Left forelimb (tissue), 1 donor: ENCODE measurements around the gene SIX2.

Experiments
- DNase-seq: peaks from one replicate; pipeline ENCODE4 v3.0.0-alpha.2; 2018; ENCODE audit warnings: low spot score

SIX2 gene

GRCh38 chr2:45001869-45002385 is 7.3 kb downstream of the SIX2 start:
- DNase-seq, result no peak

- no peak for DNase-seq
Observed at GRCh38 chr2:45000921-45001868, 8.1 kb downstream of the SIX2 start.

- no peak for DNase-seq
Observed at GRCh38 chr2:45000341-45000901, 8.8 kb downstream of the SIX2 start.

DNA sequence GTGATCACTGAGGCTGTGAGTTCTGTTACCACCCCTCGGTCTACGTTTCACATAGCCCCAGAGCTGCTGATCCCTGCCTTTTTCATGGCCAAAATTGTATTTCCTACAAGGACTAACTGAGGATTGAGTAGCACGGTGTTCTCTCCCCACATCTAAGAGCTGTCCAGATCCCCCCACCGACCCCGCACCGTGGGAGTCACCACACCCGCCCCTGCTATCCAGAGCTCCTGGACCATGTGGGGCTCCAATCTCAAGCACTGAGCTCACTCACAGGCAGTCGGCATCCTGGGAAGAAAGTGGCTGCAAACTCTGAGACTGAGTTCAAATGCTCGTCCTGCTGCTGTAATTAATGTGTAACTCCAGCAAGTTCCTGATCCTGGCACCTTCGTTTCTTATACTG is 9.7 kb downstream of the SIX2 start:
- DNase-seq, result no peak

- no peak for DNase-seq
Observed at GRCh38 chr2:44997963-44998362, 11.3 kb downstream of the SIX2 start.

DNA sequence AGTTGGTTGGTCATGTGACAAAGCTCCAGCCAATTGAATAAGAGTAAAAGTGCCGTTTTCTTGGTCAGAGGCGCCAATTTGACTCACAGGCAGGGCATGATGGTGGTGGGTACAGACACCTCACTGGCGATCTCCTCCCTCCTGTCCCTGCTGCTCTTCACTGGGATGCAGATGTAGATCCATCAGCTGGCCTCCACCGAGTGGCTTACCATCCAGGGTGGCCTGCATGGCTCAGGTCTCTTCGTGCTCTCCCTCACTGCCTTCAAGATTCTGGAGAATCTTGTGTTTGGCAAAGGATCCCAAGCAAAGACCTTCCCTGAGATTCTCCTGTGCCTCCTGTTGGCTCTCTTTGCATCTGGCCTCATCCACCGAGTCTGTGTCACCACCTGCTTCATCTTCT is 12.9 kb downstream of the SIX2 start:
- no peak for DNase-seq

GRCh38 chr2:44994377-44994776 is 14.9 kb downstream of the SIX2 start:
- DNase-seq, result no peak

- DNase-seq, result no peak
Observed at GRCh38 chr2:44989176-44989575, 20.1 kb downstream of the SIX2 start.

- DNase-seq, result no peak
Observed at GRCh38 chr2:44983836-44984604, 25.2 kb downstream of the SIX2 start.

GRCh38 chr2:44981714-44982108 is 27.5 kb downstream of the SIX2 start:
- peak; percentile 81 for DNase-seq

- peak; percentile 50 for DNase-seq
Observed at GRCh38 chr2:44980751-44981713, 28.2 kb downstream of the SIX2 start.

DNA sequence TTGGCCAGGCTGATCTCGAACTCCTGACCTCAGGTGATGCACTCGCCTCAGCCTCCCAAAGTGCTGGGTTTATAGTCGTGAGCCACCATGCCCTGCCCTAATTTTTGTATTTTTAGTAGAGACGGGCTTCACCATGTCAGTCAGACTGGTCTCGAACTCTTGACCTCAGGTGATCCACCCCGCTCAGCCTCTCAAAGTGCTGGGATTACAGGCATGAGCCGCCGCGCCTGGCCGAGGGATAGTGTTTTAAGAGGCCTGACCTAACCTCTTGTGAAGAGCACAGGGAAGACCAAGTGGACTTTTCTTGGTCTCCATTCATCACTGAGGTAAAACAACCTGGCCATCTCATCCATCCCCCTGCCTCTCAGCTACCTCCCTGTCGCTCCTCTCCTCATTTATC is 29.7 kb downstream of the SIX2 start:
- DNase-seq, result peak; percentile 42

- no peak for DNase-seq
Observed at GRCh38 chr2:44975571-44976450, 33.4 kb downstream of the SIX2 start.

GRCh38 chr2:44974064-44974715 is 35.1 kb downstream of the SIX2 start:
- no peak for DNase-seq

- peak; percentile 31 for DNase-seq
Observed at GRCh38 chr2:44972771-44973535, 36.3 kb downstream of the SIX2 start.

DNA sequence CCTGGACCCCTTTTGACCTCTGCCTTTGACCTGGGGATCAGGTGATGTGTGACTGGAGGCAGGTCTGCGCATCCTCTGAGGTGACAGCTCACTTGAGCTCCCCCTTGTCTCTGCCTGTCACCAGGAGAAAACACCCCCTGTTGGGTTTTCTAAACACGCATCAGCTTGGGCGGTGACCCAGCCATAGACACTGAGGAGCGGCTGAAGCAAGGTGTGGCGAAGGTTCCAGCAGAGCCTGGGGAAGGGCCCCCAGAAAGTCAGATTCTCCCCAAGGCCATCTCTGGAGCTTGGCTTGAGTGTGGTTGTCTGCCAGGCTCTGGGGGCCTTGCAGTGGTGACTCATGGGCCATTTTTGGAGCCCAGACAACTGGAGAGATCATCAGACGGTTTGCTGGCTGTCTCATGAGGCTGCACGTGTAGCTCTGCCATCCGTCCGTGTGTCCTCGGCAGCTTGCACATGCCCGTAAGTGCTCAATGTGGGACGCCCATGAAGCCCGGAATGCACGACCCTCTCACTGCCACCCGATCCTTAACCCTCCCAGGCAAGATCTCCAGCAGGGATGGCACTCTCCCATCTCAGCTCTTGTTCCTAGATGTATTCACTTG is 38.3 kb downstream of the SIX2 start:
- peak; percentile 45 for DNase-seq

- DNase-seq, result peak; percentile 25
Observed at GRCh38 chr2:44969936-44970335, 39.3 kb downstream of the SIX2 start.

- no peak for DNase-seq
Observed at GRCh38 chr2:44967727-44968432, 41.4 kb downstream of the SIX2 start.
